MM.1S (cell line): ENCODE results near the gene EHBP1.

Experiments used
- DNase-seq: peaks from one replicate; pipeline ENCODE4 v3.0.0-alpha.2; 2015
- H2AFZ ChIP-seq: fragments of 300-600 bp; sonication (generic); 2 replicates; pipeline ENCODE4 v1.6.0; 2016; ENCODE audit warnings: antibody characterized with exemption, low read length
- H3F3A ChIP-seq: fragments of 300-600 bp; sonication (generic); 2 replicates; pipeline ENCODE4 v1.6.1; 2016; ENCODE audit warnings: mild to moderate bottlenecking, antibody characterized with exemption, low read length, moderate library complexity, mixed read lengths; ENCODE audit not compliant: insufficient read depth
- H3K27ac ChIP-seq: fragments of 300-600 bp; sonication (generic); 2 replicates; pipeline ENCODE4 v1.5.1; 2016; ENCODE audit warnings: mild to moderate bottlenecking, low read length
- H3K27me3 ChIP-seq: fragments of 300-600 bp; sonication (generic); replicated peaks from 2 replicates; pipeline ENCODE4 v1.6.0; 2016; ENCODE audit warnings: low read length; ENCODE audit not compliant: insufficient read depth
- H3K36me3 ChIP-seq: fragments of 300-600 bp; sonication (generic); replicated peaks from 2 replicates; pipeline ENCODE4 v1.6.1; 2016; ENCODE audit warnings: mild to moderate bottlenecking, low read length, mixed read lengths; ENCODE audit not compliant: insufficient read depth
- H3K4me1 ChIP-seq: fragments of 300-600 bp; sonication (generic); 2 replicates; pipeline ENCODE4 v1.6.1; 2016; ENCODE audit warnings: low read length, mixed read lengths
- H3K4me2 ChIP-seq: fragments of 300-600 bp; sonication (generic); 2 replicates; pipeline ENCODE4 v1.6.0; 2016; ENCODE audit warnings: low read depth, low read length
- H3K4me3 ChIP-seq: fragments of 300-600 bp; sonication (generic); 2 replicates; pipeline ENCODE4 v1.5.1; 2016; ENCODE audit warnings: low read length, mixed read lengths
- H3K79me2 ChIP-seq: fragments of 300-600 bp; sonication (generic); 2 replicates; pipeline ENCODE4 v1.6.1; 2016; ENCODE audit warnings: mixed run types, low read length, mixed read lengths
- H3K9ac ChIP-seq: fragments of 300-600 bp; sonication (generic); 2 replicates; pipeline ENCODE4 v1.6.1; 2016; ENCODE audit warnings: low read length, mixed read lengths
- H3K9me2 ChIP-seq: fragments of 300-600 bp; sonication (generic); replicated peaks from 2 replicates; pipeline ENCODE4 v1.6.1; 2016; ENCODE audit warnings: mild to moderate bottlenecking, low read length, mixed read lengths; ENCODE audit not compliant: insufficient read depth
- H3K9me3 ChIP-seq: fragments of 300-600 bp; sonication (generic); replicated peaks from 2 replicates; pipeline ENCODE4 v1.6.1; 2016; ENCODE audit warnings: mild to moderate bottlenecking, low read length, mixed read lengths; ENCODE audit not compliant: insufficient read depth
- H4K20me1 ChIP-seq: fragments of 300-600 bp; sonication (generic); 2 replicates; pipeline ENCODE4 v1.6.1; 2016; ENCODE audit warnings: mild to moderate bottlenecking, low read length, moderate library complexity, mixed read lengths; ENCODE audit not compliant: insufficient read depth
- CTCF ChIP-seq: fragments of 300-600 bp; sonication (generic); IDR thresholded peaks from 2 replicates; pipeline ENCODE4 v1.5.1; 2016; ENCODE audit warnings: antibody characterized with exemption, low read length, mixed read lengths
- EZH2 ChIP-seq: fragments of 300-600 bp; sonication (generic); optimal IDR thresholded peaks from 2 replicates; pipeline ENCODE3; 2017; ENCODE audit warnings: low read depth, mild to moderate bottlenecking, antibody characterized with exemption, low read length, mixed read lengths
- EZH2phosphoT487 ChIP-seq: fragments of 300-600 bp; sonication (generic); IDR thresholded peaks from 2 replicates; pipeline ENCODE4 v1.6.1; 2018; ENCODE audit warnings: antibody characterized with exemption, low read length

The EHBP1 gene

GRCh38 chr2:63058144-63058920, 352.8 kb downstream of the EHBP1 start:
- H3K79me2 ChIP-seq, result no peaks in the 10 kb centered on the region
- peak overlapping the region; percentile 54 for H3K4me3 ChIP-seq
- H4K20me1 ChIP-seq, result no peaks in the 10 kb centered on the region
- no peak for DNase-seq
- H3K36me3 ChIP-seq, result no peaks in the 10 kb centered on the region
- H3K4me2 ChIP-seq, result peak overlapping the region; percentile 76
- no peaks in the 10 kb centered on the region for H3K4me1 ChIP-seq
- H3K27me3 ChIP-seq, result no peaks in the 10 kb centered on the region
- no peaks in the 10 kb centered on the region for H3K9me2 ChIP-seq
- H2AFZ ChIP-seq, result peak overlapping the region; percentile 80
- TF ChIP-seq CTCF (no peak), EZH2 (no peak), EZH2phosphoT487 (no peak)
- H3K9ac ChIP-seq, result no peak overlapping the region
- no peaks in the 10 kb centered on the region for H3K9me3 ChIP-seq
- H3K27ac ChIP-seq, result no peak overlapping the region
- no peaks in the 10 kb centered on the region for H3F3A ChIP-seq

DNA sequence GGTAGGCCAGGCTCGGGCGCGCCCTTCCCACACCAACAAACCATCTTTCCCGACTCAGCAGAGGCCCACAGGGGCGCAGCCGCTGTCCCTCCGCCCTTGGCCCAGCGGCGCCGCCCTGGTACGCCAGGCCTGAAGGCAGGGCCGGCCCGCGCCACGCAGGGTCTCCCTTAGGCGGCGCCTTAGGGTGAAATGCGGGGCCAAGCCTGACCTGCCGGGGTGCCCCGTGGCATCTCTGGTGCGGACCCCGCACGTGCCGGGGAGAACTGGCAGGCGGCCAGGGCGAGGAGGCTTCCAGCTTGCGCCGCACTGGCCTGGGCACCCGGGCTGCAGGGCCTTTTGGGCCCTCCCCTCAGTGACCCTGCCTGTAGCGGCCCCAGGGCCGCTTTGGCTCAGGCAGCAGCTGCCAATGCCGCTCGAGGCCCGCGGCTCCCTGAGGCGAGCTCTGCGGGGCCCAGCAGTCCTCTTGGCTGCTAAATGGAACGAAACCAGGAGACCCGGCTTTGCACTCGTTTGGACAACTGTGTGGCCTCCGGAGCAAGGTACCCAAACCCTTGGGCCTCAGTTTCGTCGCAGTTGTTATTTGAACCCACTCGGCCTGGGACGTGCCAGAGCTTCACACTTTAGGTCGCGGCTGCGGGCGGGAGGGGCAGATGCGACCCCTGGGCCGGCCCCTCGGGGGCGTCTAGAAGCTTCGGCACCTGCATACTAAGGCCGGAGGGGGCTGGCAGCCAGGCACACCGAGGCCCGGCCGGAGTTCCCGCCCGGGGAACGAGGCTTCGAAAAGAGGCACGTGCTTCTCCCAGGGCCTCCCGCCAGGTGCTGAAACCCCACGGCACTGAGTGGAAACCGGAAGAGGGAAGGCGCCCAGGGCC, 353.6 kb downstream of the EHBP1 start:
- TF ChIP-seq CTCF (no peak), EZH2 (no peak), EZH2phosphoT487 (no peak)
- Histone ChIP-seq H3K9me2 (no peaks in the 10 kb centered on the region), H3K27ac (no peak overlapping the region), H3K27me3 (no peaks in the 10 kb centered on the region), H2AFZ (no peak overlapping the region), H3K4me2 (no peak overlapping the region), H3K4me1 (no peaks in the 10 kb centered on the region), H3K4me3 (no peak overlapping the region), H3K9ac (no peak overlapping the region), H4K20me1 (no peaks in the 10 kb centered on the region), H3K9me3 (no peaks in the 10 kb centered on the region), H3K36me3 (no peaks in the 10 kb centered on the region), H3F3A (no peaks in the 10 kb centered on the region), H3K79me2 (no peaks in the 10 kb centered on the region)
- DNase-seq, result no peak

DNA sequence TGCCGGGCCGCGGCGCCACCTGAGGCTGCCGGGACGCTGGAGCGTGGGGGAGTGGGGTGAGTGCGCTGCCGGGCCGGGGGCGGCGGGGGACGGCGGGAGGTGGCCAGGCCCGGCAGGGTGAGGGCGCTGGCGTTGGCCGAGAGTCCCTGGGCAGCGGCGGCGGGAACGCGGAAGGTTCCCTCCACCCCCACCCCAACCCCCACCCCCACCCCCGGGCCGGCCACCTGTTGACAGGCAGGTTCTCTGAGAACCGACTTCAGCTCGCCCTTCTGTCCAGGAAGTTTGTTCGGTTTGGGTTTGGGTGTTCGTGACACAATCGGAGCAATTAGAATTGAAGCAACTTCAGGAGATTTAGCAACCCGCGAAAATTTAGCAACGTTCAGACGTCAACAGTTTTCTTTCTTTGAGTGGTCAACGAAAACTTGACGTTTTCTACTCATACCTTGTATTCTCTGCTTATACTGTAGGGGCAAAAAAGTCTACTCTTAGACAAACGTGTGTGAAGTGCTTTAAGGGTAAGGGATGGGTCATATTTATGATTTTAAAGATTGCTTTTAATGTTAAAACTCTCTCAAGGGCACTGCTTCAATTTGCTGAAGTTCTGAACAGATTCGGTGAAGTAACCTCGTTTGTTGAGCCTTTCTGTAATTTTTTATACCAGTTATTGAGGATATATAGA, 354.4 kb downstream of the EHBP1 start:
- Histone ChIP-seq H3K4me2 (no peak overlapping the region), H3F3A (no peaks in the 10 kb centered on the region), H3K4me1 (no peaks in the 10 kb centered on the region)

More for the DNA sequence above, 354.4 kb downstream of the EHBP1 start:
- Histone ChIP-seq H3K36me3 (no peaks in the 10 kb centered on the region), H3K9ac (no peak overlapping the region), H3K27ac (no peak overlapping the region), H3K4me3 (no peak overlapping the region), H2AFZ (no peak overlapping the region), H3K27me3 (no peaks in the 10 kb centered on the region), H4K20me1 (no peaks in the 10 kb centered on the region), H3K9me2 (no peaks in the 10 kb centered on the region), H3K9me3 (no peaks in the 10 kb centered on the region), H3K79me2 (no peaks in the 10 kb centered on the region)
- TF ChIP-seq CTCF (no peak), EZH2phosphoT487 (no peak), EZH2 (no peak)
- DNase-seq, result no peak
